Stomach (tissue), 9 donors: ENCODE data around the gene TAOK1. TPM values are rescaled to one million over a fixed set of nuclear protein-coding genes. Genes with fewer than 3 reads are reported as not detected.
A peak's percentile ranks its signal among the peaks of the same experiment; 100 is the strongest.

ENCODE experiments used
- DNase-seq, 2 donors: peaks; one replicate each; pipeline versions ENCODE4 v3.0.0 to v3.0.0-alpha.2; 2013 to 2019
- H3K27ac ChIP-seq, 5 donors: fragments of 200-600 bp in 4 of 5; sonication (generic) in 4 of 5; one replicate each; pipeline ENCODE4 v1.5.1; 2013 to 2019; ENCODE audit warnings: mild to moderate bottlenecking in 1 of 5, moderate library complexity in 1 of 5
- H3K27me3 ChIP-seq, 3 donors: fragments of 200-600 bp; sonication (generic); one replicate each; pipeline ENCODE4 v1.5.1; 2017 to 2019; ENCODE audit warnings: mixed run types in 1 of 3
- H3K36me3 ChIP-seq, 4 donors: fragments of 200-600 bp; sonication (generic); 1 replicate in 3 of 4; 2 replicates in 1 of 4; pipeline ENCODE4 v1.5.1; 2016 to 2019
- H3K4me1 ChIP-seq, 4 donors: fragments of 200-600 bp; sonication (generic); one replicate each; pipeline ENCODE4 v1.5.1; 2016 to 2019
- H3K4me3 ChIP-seq, 4 donors: fragments of 200-600 bp; sonication (generic) in 3 of 4; one replicate each; pipeline ENCODE4 v1.5.1; 2016 to 2019; ENCODE audit warnings: mild to moderate bottlenecking in 1 of 4
- H3K9me3 ChIP-seq, 4 donors: fragments of 200-600 bp; sonication (generic); one replicate each; pipeline ENCODE4 v1.5.1; 2016 to 2019
- EP300 ChIP-seq: sonication (generic); formaldehyde crosslinking; IDR thresholded peaks from one replicate; pipeline ENCODE4 v1.6.1; 2017; ENCODE audit warnings: antibody characterized with exemption
- POLR2A ChIP-seq, 4 donors: fragments of 450-650 bp; IDR thresholded peaks; one replicate each; pipeline ENCODE4 v1.6.1; 2016; ENCODE audit warnings: antibody characterized with exemption in 4 of 4, control low read depth in 2 of 4, mild to moderate bottlenecking in 1 of 4, moderate library complexity in 1 of 4
- POLR2AphosphoS5 ChIP-seq, 3 donors: sonication (generic); formaldehyde crosslinking; IDR thresholded peaks; one replicate each; pipeline ENCODE4 v1.6.1; 2016; ENCODE audit warnings: antibody characterized with exemption in 3 of 3
- WGBS, 5 donors: extraction: QIAGEN DNeasy Blood & Tissue Kit in 3 of 5; methylation state at CpG; one replicate each; pipeline versions ENCODE4 v1.1.5 to v1.1.7; 2013 to 2018; 5-methylcytosine and 5-hydroxymethylcytosine counted together
- intact Hi-C: fragments of 100-400 bp; cut with DNase I; formaldehyde crosslinking; loops from one replicate; pipeline ENCODE4 v1.15.1; 2023; ENCODE audit warnings: low total_unique reads
- polyA plus RNA-seq, 3 donors: library from polyadenylated mRNA; stranded (reverse); fragments of 200-250 nt; gene quantifications; one replicate each; pipeline ENCODE4 v1.2.3, GENCODE V29; 2013
- total RNA-seq, 5 donors: library from RNA; depleted of rRNA; stranded (reverse); fragments of >200 nt; gene quantifications; one replicate each; pipeline versions ENCODE4 v1.1.0 to v1.2.3, GENCODE V29; 2014 to 2016
- TF ChIP-seq, protein P1 (sequence below), 7 experiments: fragments of 450-650 bp in 4 of 7; fragments of 200-600 bp in 3 of 7; sonication (generic) in 3 of 7; IDR thresholded peaks; one replicate each; pipeline ENCODE4 v1.5.1; 2016 to 2019; ENCODE audit warnings: antibody characterized with exemption in 7 of 7, control low read depth in 2 of 7, mild to moderate bottlenecking in 1 of 7
- donor health status: healthy with polysubstance abuse.
- donor health status: Bipolar disorder and iron deficiency.
- donor health status: healthy.

TAOK1 gene
- total and polyA plus RNA-seq, 8 donors = 4.4 to 230 (median 44.7) TPM

DNA sequence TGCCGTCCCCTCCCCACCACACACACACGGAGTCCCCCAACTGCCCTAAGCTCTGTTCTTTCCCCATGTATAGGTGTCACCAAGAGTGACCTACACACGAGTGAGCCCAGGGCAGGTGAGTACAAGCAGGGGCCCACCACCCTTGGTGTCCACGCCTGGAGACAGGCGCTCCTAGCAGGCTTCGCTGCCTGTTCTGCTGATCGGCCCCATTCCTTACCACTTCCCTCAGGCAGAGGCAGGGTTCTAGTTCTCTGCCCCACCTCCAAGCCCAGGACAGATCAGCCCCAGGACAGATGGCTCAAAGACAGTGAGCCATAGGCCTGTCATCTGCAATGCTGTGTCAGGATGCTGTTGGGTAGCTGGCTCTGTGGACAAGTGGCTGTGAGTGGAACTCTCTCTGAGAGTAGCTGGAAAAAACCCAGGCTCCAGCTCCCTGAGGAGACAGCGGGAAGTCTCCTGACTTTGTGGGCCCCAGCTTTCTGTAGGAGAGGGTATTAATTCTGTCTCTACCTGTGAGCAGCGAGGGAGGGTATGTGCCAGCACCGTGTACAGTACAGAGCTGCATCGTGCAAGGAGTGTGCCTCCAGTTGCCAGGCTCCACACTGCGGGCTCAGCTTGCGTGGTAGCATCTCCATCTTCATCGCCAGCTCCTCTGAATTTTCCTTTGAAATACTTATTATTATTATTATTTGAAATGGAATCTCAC lies 179.2 kb downstream of the TAOK1 start:
- WGBS, 5 donors = 56 to 68% (median 65%) methylated on average over 14 of the region's 14 CpGs
- H3K27me3 ChIP-seq = no peaks in the 10 kb centered on the region
- H3K9me3 ChIP-seq = no peaks in the 10 kb centered on the region
- H3K36me3 ChIP-seq = peaks cover 3 to 21% (median 15%) of the 10 kb centered on the region in 4 donors
- TF ChIP-seq EP300 = no peak
- TF ChIP-seq, protein P1, sequence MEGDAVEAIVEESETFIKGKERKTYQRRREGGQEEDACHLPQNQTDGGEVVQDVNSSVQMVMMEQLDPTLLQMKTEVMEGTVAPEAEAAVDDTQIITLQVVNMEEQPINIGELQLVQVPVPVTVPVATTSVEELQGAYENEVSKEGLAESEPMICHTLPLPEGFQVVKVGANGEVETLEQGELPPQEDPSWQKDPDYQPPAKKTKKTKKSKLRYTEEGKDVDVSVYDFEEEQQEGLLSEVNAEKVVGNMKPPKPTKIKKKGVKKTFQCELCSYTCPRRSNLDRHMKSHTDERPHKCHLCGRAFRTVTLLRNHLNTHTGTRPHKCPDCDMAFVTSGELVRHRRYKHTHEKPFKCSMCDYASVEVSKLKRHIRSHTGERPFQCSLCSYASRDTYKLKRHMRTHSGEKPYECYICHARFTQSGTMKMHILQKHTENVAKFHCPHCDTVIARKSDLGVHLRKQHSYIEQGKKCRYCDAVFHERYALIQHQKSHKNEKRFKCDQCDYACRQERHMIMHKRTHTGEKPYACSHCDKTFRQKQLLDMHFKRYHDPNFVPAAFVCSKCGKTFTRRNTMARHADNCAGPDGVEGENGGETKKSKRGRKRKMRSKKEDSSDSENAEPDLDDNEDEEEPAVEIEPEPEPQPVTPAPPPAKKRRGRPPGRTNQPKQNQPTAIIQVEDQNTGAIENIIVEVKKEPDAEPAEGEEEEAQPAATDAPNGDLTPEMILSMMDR (IDR thresholded peaks at IDR 0.05) = no peak
- TF ChIP-seq POLR2AphosphoS5 (IDR thresholded peaks at IDR 0.05) = no peak
- no peak for TF ChIP-seq POLR2A (IDR thresholded peaks at IDR 0.05)
- peak overlapping the region; percentile 47 to 89 (median 60) for H3K4me3 ChIP-seq
- H3K27ac ChIP-seq = peak overlapping the region; percentile 87 to 94 (median 91)
- intact Hi-C loops = no loop called here
- H3K4me1 ChIP-seq = peaks cover 43 to 87% (median 78%) of the 10 kb centered on the region in 4 donors
- DNase-seq = peak in 1 of 2 donors; percentile 31

DNA sequence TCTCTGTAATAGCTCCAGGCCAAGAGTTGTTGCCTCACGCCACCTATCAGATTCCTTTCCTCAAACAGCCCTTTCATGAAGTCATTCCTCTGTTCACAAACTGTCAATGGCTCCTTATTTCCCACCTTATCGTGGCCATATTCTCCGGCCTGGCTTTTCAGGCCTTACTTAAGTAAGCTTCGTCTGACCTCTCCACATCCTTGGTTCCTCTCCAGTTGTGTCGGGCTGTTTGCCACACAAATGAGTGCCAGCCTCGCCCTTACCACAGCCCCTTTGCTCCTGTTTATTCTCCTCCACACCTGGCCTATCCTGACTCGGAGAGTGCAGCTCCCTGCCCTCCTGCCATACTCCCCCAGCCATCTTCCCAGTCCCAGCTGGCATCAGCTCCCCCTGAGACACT lies 180.4 kb downstream of the TAOK1 start:
- Histone ChIP-seq H3K27ac (peak overlapping the region in 1 of 5 donors; percentile 3), H3K4me1 (peaks cover 35 to 83% (median 75%) of the 10 kb centered on the region in 4 donors), H3K36me3 (peaks cover 14 to 32% (median 25%) of the 10 kb centered on the region in 4 donors), H3K4me3 (no peak overlapping the region), H3K9me3 (no peaks in the 10 kb centered on the region), H3K27me3 (no peaks in the 10 kb centered on the region)
- intact Hi-C loops = no loop called here
- 32 to 63% (median 58%) methylated on average over 7 of the region's 7 CpGs for WGBS, 5 donors
- DNase-seq = peak; percentile 7 to 49
- TF ChIP-seq, protein P1 (IDR thresholded peaks at IDR 0.05) = no peak
- TF ChIP-seq EP300 (no peak), POLR2A (IDR thresholded peaks at IDR 0.05) (no peak), POLR2AphosphoS5 (IDR thresholded peaks at IDR 0.05) (no peak)

DNA sequence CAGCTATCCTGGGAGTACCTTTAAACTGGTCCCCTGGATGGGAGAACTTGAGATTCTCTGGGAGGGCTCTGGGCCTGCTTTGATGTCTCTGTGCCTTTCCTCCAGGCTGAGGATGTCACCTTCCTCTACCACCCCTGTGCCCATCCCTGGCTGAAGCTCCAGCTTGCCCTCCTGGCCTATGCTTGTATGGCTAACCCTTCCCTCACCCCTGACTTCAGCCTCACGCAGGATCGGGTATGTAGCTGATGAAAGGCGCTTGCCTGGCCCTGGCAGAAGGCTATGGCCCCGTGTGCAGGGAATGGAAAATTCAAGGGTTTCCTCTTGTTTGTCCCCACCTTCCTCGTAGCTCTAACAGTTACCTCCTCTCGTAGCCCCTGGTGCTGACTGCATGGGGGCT lies 181.3 kb downstream of the TAOK1 start:
- H3K4me1 ChIP-seq = peaks cover 26 to 76% (median 65%) of the 10 kb centered on the region in 4 donors
- DNase-seq = peak in 1 of 2 donors; percentile 21
- H3K27ac ChIP-seq = no peak overlapping the region
- H3K36me3 ChIP-seq = peaks cover 22 to 41% (median 35%) of the 10 kb centered on the region in 4 donors
- WGBS, 5 donors = 81 to 90% (median 85%) methylated on average over 6 of the region's 6 CpGs
- no peaks in the 10 kb centered on the region for H3K27me3 ChIP-seq
- no peak for TF ChIP-seq POLR2A (IDR thresholded peaks at IDR 0.05)
- no peak for TF ChIP-seq EP300
- TF ChIP-seq POLR2AphosphoS5 (IDR thresholded peaks at IDR 0.05) = no peak
- TF ChIP-seq, protein P1 (IDR thresholded peaks at IDR 0.05) = no peak
- H3K9me3 ChIP-seq = no peaks in the 10 kb centered on the region
- intact Hi-C loops = no loop called here
- no peak overlapping the region for H3K4me3 ChIP-seq

DNA sequence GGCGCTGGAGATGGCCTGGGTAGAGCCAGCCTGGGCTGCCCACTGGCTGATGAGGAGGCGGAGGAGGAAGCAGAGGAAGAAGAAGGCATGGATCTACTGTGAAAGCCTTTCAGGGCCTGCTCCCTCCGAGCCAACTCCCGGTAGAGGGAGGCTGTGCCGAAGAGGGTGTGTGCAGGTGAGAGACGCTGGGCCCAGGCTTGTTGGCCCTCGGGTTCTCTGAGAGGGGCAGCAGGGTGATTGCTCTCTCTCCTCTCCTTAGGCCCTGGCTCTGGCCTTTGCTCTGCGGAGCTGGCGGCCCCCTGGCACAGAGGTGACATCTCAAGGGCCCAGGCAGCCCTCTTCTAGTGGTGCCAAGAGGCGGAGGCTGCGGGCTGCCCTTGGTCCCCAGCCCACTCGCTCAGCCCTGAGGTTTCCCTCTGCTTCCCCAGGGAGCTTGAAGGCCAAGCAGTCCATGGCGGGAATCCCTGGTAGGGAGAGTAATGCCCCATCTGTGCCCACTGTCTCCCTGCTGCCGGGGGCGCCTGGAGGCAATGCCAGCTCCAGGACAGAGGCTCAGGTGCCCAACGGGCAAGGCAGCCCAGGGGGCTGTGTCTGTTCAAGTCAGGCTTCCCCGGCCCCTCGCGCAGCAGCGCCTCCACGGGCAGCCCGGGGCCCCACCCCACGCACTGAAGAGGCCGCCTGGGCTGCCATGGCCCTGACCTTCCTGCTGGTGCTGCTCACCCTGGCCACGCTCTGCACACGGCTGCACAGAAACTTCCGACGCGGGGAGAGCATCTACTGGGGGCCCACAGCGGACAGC lies 181.9 kb downstream of the TAOK1 start:
- intact Hi-C loops = no loop called here
- H3K27ac ChIP-seq = peak overlapping the region in 3 of 5 donors; percentile 20 to 48 (median 45)
- H3K27me3 ChIP-seq = no peaks in the 10 kb centered on the region
- H3K4me3 ChIP-seq = peak overlapping the region; percentile 23 to 46 (median 34)
- H3K36me3 ChIP-seq = peaks cover 28 to 47% (median 41%) of the 10 kb centered on the region in 4 donors
- 63 to 90% (median 66%) methylated on average over 15 to 30 of the region's 30 CpGs for WGBS, 5 donors
- H3K9me3 ChIP-seq = no peaks in the 10 kb centered on the region
- no peak for TF ChIP-seq EP300
- TF ChIP-seq, protein P1 (IDR thresholded peaks at IDR 0.05) = no peak
- TF ChIP-seq POLR2A (IDR thresholded peaks at IDR 0.05) = no peak
- no peak for TF ChIP-seq POLR2AphosphoS5 (IDR thresholded peaks at IDR 0.05)
- peaks cover 26 to 71% (median 64%) of the 10 kb centered on the region in 4 donors for H3K4me1 ChIP-seq
- peak; percentile 24 to 33 for DNase-seq
